Cardiac muscle cell (in vitro differentiated cells and primary cell): Measurements from ENCODE around the gene RETREG1. TPM values are rescaled to one million over a fixed set of nuclear protein-coding genes. Genes with fewer than 3 reads are reported as not detected.

ENCODE experiments used
- DNase-seq, 2 donors: peaks; one replicate each; pipeline versions ENCODE4 v3.0.0 to v3.0.0-alpha.2; 2010 to 2017; ENCODE audit warnings: low read depth in 1 of 2, low spot score in 1 of 2
- H3K27ac ChIP-seq: fragments of 200-600 bp; sonication (generic); 2 replicates; pipeline ENCODE4 v1.5.1; 2016
- H3K27me3 ChIP-seq: fragments of 200-600 bp; sonication (generic); 2 replicates; pipeline ENCODE4 v1.6.0; 2016; ENCODE audit warnings: control low read depth
- H3K36me3 ChIP-seq: fragments of 200-600 bp; sonication (generic); 2 replicates; pipeline ENCODE4 v1.5.1; 2016; ENCODE audit warnings: control low read depth
- H3K4me1 ChIP-seq: fragments of 200-600 bp; sonication (generic); 2 replicates; pipeline ENCODE4 v1.8.1; 2017; ENCODE audit warnings: low read depth, mild to moderate bottlenecking, mixed run types
- H3K4me3 ChIP-seq: fragments of 200-600 bp; sonication (generic); 2 replicates; pipeline ENCODE4 v1.5.1; 2016; ENCODE audit warnings: mild to moderate bottlenecking
- H3K9me3 ChIP-seq: fragments of 200-600 bp; sonication (generic); 2 replicates; pipeline ENCODE4 v1.5.1; 2017; ENCODE audit warnings: low read depth, mild to moderate bottlenecking, control low read depth
- CTCF ChIP-seq: IDR thresholded peaks from 2 replicates; pipeline ENCODE4 v1.5.1; 2012; ENCODE audit warnings: low read depth, mild to moderate bottlenecking, low read length
- polyA plus RNA-seq: library from polyadenylated mRNA; unstranded; fragments of >200 nt; fragmentation: Nextera tagmentation; extraction: Ambion mirVana; gene quantifications from 2 replicates; pipeline ENCODE4 v1.2.1, GENCODE V29; 2016
- total RNA-seq: library from RNA; depleted of rRNA; stranded (reverse); fragments of >200 nt; gene quantifications from 2 replicates; pipeline ENCODE4 v1.2.3, GENCODE V29; 2016

RETREG1 gene
- total and polyA plus RNA-seq, 2 experiments from 2014 or later = 14.0 to 39.2 TPM

GRCh38 chr5:16521521-16522483 lies 95.0 kb downstream of the RETREG1 start:
- H3K27ac ChIP-seq = peak overlapping the region; percentile 73
- H3K4me3 ChIP-seq = no peak overlapping the region
- H3K4me1 ChIP-seq = peaks cover 28% of the 10 kb centered on the region
- DNase-seq = peak in 1 of 2 donors; percentile 15
- no peaks in the 10 kb centered on the region for H3K27me3 ChIP-seq
- no peak for TF ChIP-seq CTCF
- no peaks in the 10 kb centered on the region for H3K36me3 ChIP-seq
- H3K9me3 ChIP-seq = no peaks in the 10 kb centered on the region

- H3K4me3 ChIP-seq = no peak overlapping the region
Observed at GRCh38 chr5:16520841-16521240, 96.0 kb downstream of the RETREG1 start.

GRCh38 chr5:16519435-16519834 lies 97.4 kb downstream of the RETREG1 start:
- no peaks in the 10 kb centered on the region for H3K36me3 ChIP-seq
- H3K27ac ChIP-seq = peak overlapping the region; percentile 45
- H3K9me3 ChIP-seq = no peaks in the 10 kb centered on the region
- no peak overlapping the region for H3K4me3 ChIP-seq
- TF ChIP-seq CTCF = no peak
- no peak for DNase-seq
- no peaks in the 10 kb centered on the region for H3K27me3 ChIP-seq
- H3K4me1 ChIP-seq = peaks cover 28% of the 10 kb centered on the region

More at GRCh38 chr5:16520841-16521240, 96.0 kb downstream of the RETREG1 start:
- Histone ChIP-seq H3K9me3 (no peaks in the 10 kb centered on the region), H3K27me3 (no peaks in the 10 kb centered on the region), H3K4me1 (peaks cover 28% of the 10 kb centered on the region), H3K36me3 (no peaks in the 10 kb centered on the region), H3K27ac (peak overlapping the region; percentile 73)
- TF ChIP-seq CTCF = no peak
- DNase-seq = no peak

- Histone ChIP-seq H3K9me3 (no peaks in the 10 kb centered on the region), H3K4me3 (no peak overlapping the region), H3K27me3 (no peaks in the 10 kb centered on the region), H3K4me1 (peaks cover 28% of the 10 kb centered on the region), H3K27ac (no peak overlapping the region), H3K36me3 (no peaks in the 10 kb centered on the region)
- TF ChIP-seq CTCF = no peak
- no peak for DNase-seq
Observed at GRCh38 chr5:16518606-16519005, 98.2 kb downstream of the RETREG1 start.

- H3K4me1 ChIP-seq = peaks cover 11% of the 10 kb centered on the region
- H3K36me3 ChIP-seq = no peaks in the 10 kb centered on the region
- no peak overlapping the region for H3K4me3 ChIP-seq
- no peak for TF ChIP-seq CTCF
- no peak for DNase-seq
- H3K27ac ChIP-seq = no peak overlapping the region
- H3K9me3 ChIP-seq = no peaks in the 10 kb centered on the region
- H3K27me3 ChIP-seq = no peaks in the 10 kb centered on the region
Observed at GRCh38 chr5:16515532-16515931, 101.3 kb downstream of the RETREG1 start.
